PC-9 (cell line): ENCODE data around the gene ADAM19.

Source experiments
- EZH2 ChIP-seq: fragments of 200-600 bp; sonication (generic); IDR thresholded peaks from 2 replicates; pipeline ENCODE4 v1.8.0; 2017; ENCODE audit warnings: antibody characterized with exemption, low read depth
- TF ChIP-seq, protein P1 (sequence below): fragments of 200-600 bp; sonication (generic); conservative IDR thresholded peaks from 2 replicates; pipeline ENCODE4 v1.6.1; 2017; ENCODE audit warnings: mixed run types, antibody characterized with exemption, mild to moderate bottlenecking, moderate library complexity

DNA sequence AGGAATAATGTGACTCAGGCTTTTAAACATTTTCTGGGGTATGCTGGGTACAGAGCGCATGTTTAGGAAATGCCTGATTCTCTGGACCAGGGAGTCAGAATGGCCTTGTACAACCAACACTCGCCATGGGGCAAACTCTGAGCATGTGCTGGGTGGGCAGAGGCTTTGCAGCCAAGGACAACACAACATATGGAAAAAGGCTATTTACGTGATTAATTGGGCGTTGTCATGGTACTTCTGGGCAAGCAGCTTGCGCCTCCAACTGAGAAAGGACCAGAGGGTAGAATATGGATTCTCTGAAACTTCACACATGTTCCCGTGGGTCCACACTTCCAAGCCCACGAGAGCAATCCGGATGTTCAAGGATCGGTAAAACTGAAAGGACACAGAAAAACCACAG is 66.5 kb downstream of the ADAM19 start:
- TF ChIP-seq, protein P1, sequence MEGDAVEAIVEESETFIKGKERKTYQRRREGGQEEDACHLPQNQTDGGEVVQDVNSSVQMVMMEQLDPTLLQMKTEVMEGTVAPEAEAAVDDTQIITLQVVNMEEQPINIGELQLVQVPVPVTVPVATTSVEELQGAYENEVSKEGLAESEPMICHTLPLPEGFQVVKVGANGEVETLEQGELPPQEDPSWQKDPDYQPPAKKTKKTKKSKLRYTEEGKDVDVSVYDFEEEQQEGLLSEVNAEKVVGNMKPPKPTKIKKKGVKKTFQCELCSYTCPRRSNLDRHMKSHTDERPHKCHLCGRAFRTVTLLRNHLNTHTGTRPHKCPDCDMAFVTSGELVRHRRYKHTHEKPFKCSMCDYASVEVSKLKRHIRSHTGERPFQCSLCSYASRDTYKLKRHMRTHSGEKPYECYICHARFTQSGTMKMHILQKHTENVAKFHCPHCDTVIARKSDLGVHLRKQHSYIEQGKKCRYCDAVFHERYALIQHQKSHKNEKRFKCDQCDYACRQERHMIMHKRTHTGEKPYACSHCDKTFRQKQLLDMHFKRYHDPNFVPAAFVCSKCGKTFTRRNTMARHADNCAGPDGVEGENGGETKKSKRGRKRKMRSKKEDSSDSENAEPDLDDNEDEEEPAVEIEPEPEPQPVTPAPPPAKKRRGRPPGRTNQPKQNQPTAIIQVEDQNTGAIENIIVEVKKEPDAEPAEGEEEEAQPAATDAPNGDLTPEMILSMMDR: no peak
- no peak for TF ChIP-seq EZH2
